ENCODE results near the gene PLXNA4. TPM values are rescaled to one million over a fixed set of nuclear protein-coding genes. Genes with fewer than 3 reads are reported as not detected.

The PLXNA4 gene
- total RNA-seq, 1 donor from 2014 or later, result 14.0 TPM

DNA sequence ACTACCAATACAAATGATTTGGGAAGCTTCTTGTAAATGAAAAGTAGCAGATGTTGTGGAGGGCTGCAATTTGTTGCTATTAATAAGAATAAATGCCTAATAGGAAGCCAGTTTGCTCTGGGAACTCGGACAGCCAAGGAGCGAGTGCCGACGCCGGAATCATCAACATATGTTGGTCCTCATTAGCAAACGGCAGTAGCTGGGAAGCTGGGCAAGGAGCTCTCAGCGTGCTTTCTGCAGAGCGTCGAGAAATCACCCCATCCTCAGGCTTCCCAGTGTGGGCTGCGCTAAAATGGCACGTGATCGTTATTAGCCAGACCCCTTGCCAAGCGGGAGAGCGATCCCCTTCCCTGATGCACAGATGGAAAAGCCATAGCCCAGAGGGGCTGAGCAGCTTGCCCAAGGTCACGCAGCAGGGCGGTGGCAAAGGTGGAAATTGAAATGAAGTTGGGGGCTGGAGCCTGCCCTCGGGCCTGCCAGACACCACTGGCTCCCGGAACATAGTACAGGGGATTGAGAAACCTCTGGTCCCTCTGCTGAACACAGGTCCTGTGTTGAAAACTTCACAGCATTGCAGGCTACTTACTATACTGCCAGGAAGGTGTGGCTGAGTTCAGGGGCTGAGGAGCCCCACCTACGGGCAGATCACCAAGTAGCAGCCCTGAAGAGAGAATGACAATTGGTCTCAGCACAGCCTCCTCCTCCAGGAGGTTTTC is 326.9 kb downstream of the PLXNA4 start:
- no peak for DNase-seq (ENCODE audit: extremely low spot score in 2 of 2)
- TF ChIP-seq POLR2AphosphoS5 (IDR thresholded peaks at IDR 0.05; ENCODE audit: insufficient read depth in 1 of 2, low read depth in 1 of 2) (no peak), CTCF (IDR thresholded peaks at IDR 0.05) (no peak), POLR2A (IDR thresholded peaks at IDR 0.05) (no peak)
- H3K27ac ChIP-seq, result no peak overlapping the region

DNA sequence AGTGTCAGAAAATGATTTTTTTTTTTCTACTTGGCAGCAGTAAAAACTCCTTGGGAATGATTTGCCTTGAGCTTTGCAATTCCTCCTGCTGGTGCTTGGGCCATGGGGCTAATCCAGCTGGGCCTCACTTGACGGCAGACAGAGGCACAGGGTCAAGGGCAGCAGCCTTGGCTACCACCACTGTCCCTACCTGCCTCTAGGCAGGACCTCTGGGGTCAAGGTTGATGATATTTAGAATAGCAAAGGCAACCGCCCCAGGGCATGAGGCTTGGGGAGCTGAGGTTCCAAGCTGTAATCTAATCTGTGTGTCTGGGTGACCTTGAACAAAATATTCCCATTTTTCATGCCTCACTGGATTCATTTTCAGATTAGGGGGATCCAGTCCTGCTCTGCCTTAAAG is 327.4 kb downstream of the PLXNA4 start:
- H3K4me3 ChIP-seq, result no peak overlapping the region
- H3K27ac ChIP-seq, result no peak overlapping the region
- peaks cover 20% of the 10 kb centered on the region for H3K4me1 ChIP-seq

More for the DNA sequence above, 326.9 kb downstream of the PLXNA4 start:
- H3K27me3 ChIP-seq, result no peaks in the 10 kb centered on the region
- H3K9me3 ChIP-seq, result no peaks in the 10 kb centered on the region
- intact Hi-C loops (cut with DNase I), result no loop called here
- no peak overlapping the region for H3K4me3 ChIP-seq
- H3K36me3 ChIP-seq, result no peaks in the 10 kb centered on the region
- H3K4me1 ChIP-seq, result peaks cover 20% of the 10 kb centered on the region

DNA sequence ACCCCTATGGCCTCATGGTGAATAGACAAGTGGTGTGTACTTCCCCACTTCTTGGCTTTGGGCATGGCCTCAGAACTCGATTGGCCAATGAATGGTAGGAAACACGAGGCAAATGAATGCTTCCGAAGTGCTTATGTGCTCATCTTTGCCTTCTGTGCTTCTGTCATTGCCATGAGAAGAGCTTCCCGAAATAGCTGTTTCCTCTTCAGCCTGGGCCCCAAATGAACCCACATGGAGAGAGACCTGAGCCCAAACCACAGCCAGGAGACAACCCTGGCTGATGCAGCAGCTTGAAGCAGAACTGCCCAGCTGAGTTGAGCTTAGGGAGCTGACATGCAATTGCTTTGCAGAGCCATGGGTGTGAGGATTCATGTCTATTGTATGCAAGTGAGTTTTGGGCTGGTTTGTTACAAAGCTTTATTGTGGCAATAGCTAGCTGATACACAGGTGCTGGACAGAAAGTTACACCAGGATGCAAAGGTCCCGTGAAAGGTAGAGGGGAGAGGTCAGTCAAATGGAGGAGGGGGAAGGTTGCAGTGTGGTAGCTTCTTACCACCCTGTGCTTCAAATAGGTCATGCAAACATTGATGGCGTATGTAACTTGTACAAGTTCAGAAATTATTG is 328.2 kb downstream of the PLXNA4 start:
- H3K4me1 ChIP-seq, result peaks cover 20% of the 10 kb centered on the region
- intact Hi-C loops (cut with DNase I), result no loop called here
- no peak overlapping the region for H3K27ac ChIP-seq
- H3K9me3 ChIP-seq, result no peaks in the 10 kb centered on the region
- H3K27me3 ChIP-seq, result no peaks in the 10 kb centered on the region
- H3K4me3 ChIP-seq, result no peak overlapping the region
- no peak for DNase-seq (ENCODE audit: extremely low spot score in 2 of 2)
- TF ChIP-seq POLR2AphosphoS5 (IDR thresholded peaks at IDR 0.05; ENCODE audit: insufficient read depth in 1 of 2, low read depth in 1 of 2) (no peak), POLR2A (IDR thresholded peaks at IDR 0.05) (no peak), CTCF (IDR thresholded peaks at IDR 0.05) (no peak)
- H3K36me3 ChIP-seq, result no peaks in the 10 kb centered on the region

More for the DNA sequence above, 327.4 kb downstream of the PLXNA4 start:
- TF ChIP-seq CTCF (IDR thresholded peaks at IDR 0.05) (no peak), POLR2A (IDR thresholded peaks at IDR 0.05) (no peak), POLR2AphosphoS5 (IDR thresholded peaks at IDR 0.05; ENCODE audit: insufficient read depth in 1 of 2, low read depth in 1 of 2) (no peak)
- DNase-seq (ENCODE audit: extremely low spot score in 2 of 2), result no peak
- no peaks in the 10 kb centered on the region for H3K36me3 ChIP-seq
- intact Hi-C loops (cut with DNase I), result no loop called here
- H3K27me3 ChIP-seq, result no peaks in the 10 kb centered on the region
- no peaks in the 10 kb centered on the region for H3K9me3 ChIP-seq

DNA sequence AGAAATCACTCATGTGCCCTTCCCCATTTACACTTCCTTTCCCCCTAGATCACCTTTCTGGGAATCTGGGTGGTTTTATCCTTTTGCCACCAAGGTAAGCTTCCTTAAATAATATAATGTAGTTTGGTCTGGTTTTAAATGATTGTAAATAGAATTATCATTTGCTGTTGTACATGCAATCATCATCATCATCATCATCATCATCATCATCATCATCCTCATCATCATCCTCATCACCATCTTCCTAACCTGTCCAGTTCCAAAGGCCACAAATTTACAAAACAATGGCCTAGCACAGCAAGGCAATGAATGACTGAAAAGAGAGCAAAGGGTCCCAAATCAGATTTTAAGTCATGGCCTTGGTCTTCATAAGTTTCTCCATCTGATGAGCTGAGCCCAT is 329.7 kb downstream of the PLXNA4 start:
- Histone ChIP-seq H3K36me3 (no peaks in the 10 kb centered on the region), H3K9me3 (no peaks in the 10 kb centered on the region), H3K4me3 (no peak overlapping the region), H3K27me3 (no peaks in the 10 kb centered on the region), H3K27ac (no peak overlapping the region), H3K4me1 (peaks cover 18% of the 10 kb centered on the region)
- no peak for DNase-seq (ENCODE audit: extremely low spot score in 2 of 2)
- intact Hi-C loops (cut with DNase I), result no loop called here
- TF ChIP-seq POLR2A (IDR thresholded peaks at IDR 0.05) (no peak), POLR2AphosphoS5 (IDR thresholded peaks at IDR 0.05; ENCODE audit: insufficient read depth in 1 of 2, low read depth in 1 of 2) (no peak), CTCF (IDR thresholded peaks at IDR 0.05) (no peak)

DNA sequence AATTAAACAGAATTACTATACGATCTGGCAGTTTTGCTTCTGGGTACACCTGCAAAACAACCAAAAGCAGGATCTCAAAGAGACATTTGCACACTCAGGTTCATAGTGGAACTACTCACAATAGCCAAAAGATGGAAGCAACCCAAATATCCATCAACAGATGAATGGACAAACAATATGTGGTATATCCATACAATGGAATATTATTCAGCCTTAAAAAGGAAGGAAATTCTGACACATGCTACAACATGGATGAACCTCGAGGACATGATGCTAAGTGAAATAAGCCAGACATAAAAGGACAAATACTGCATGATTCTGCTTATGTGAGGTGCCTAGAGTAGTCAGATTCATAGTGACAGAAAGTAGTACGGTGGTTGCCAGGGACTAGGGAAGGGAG is 330.7 kb downstream of the PLXNA4 start:
- intact Hi-C loops (cut with DNase I), result no loop called here
- Histone ChIP-seq H3K36me3 (no peaks in the 10 kb centered on the region), H3K4me3 (no peak overlapping the region), H3K9me3 (no peaks in the 10 kb centered on the region), H3K27ac (no peak overlapping the region), H3K4me1 (peaks cover 8% of the 10 kb centered on the region), H3K27me3 (no peaks in the 10 kb centered on the region)
- DNase-seq (ENCODE audit: extremely low spot score in 2 of 2), result no peak
- no peak for TF ChIP-seq POLR2A (IDR thresholded peaks at IDR 0.05)

All from vagina (tissue), 2 donors.